ENCODE results near the gene RABEP2.
"Not testable (repeated sequence)": the region's sequence is repeated elsewhere in the genome, so short reads cannot be mapped to it uniquely, and the experiment has no call there.

RABEP2 gene

GRCh38 chr16:28878083-28878926 lies 46.7 kb downstream of the RABEP2 start, which contains the start of gene ATP2A1:
Gene ATP2A1 (plus strand): TSS chr16:28878488. CDS start chr16:28878672, 184 bp downstream.
- no peak for DNase-seq

GRCh38 chr16:28877655-28878000 lies 47.4 kb downstream of the RABEP2 start:
- DNase-seq: no peak

GRCh38 chr16:28876973-28877654 lies 47.9 kb downstream of the RABEP2 start:
- DNase-seq: no peak

- DNase-seq: no peak
Observed at GRCh38 chr16:28876019-28876659, 48.9 kb downstream of the RABEP2 start.

- no peak for DNase-seq
Observed at GRCh38 chr16:28875134-28876018, 49.7 kb downstream of the RABEP2 start.

- DNase-seq: no peak
Observed at GRCh38 chr16:28874406-28874805, 50.6 kb downstream of the RABEP2 start.

- DNase-seq: no peak
Observed at GRCh38 chr16:28873543-28874201, 51.4 kb downstream of the RABEP2 start.

GRCh38 chr16:28872952-28873351 lies 52.1 kb downstream of the RABEP2 start:
- DNase-seq: no peak

- no peak for DNase-seq
Observed at GRCh38 chr16:28869201-28869600, 55.8 kb downstream of the RABEP2 start.

GRCh38 chr16:28867646-28868045 lies 57.4 kb downstream of the RABEP2 start:
- not testable (repeated sequence) for DNase-seq

GRCh38 chr16:28867241-28867640 lies 57.8 kb downstream of the RABEP2 start:
- no peak for DNase-seq

GRCh38 chr16:28866454-28866804 lies 58.6 kb downstream of the RABEP2 start:
- no peak for DNase-seq

- no peak for DNase-seq
Observed at GRCh38 chr16:28865722-28866453, 59.1 kb downstream of the RABEP2 start.

- DNase-seq: no peak
Observed at GRCh38 chr16:28865001-28865688, 59.9 kb downstream of the RABEP2 start.

GRCh38 chr16:28863929-28864793 lies 60.9 kb downstream of the RABEP2 start:
- no peak for DNase-seq

GRCh38 chr16:28859326-28859725 lies 65.7 kb downstream of the RABEP2 start:
- no peak for DNase-seq

- no peak for DNase-seq
Observed at GRCh38 chr16:28858421-28858820, 66.6 kb downstream of the RABEP2 start.
